K562 (cell line): Measurements from ENCODE around the gene PI4KA. TPM values are rescaled to one million over a fixed set of nuclear protein-coding genes. Genes with fewer than 3 reads are reported as not detected.
"Not testable (repeated sequence)": the region's sequence is repeated elsewhere in the genome, so short reads cannot be mapped to it uniquely, and the experiment has no call there.

Source experiments
- ATAC-seq: fragments of 200-7000 bp; cut with Tn5 transposase; 3 replicates; pipeline ENCODE4 v1.9.1; 2020; ENCODE audit warnings: moderate library complexity
- BruUV-seq: library from RNA; stranded (reverse); fragments of 400-500 nt; replicated peaks from 2 replicates; lab custom pipeline; 2021; lab: Mats Ljungman, UMichigan
- CTCF ChIA-PET: fragments of 300-600 bp; formaldehyde crosslinking; extraction: SDS; loops from one replicate; lab custom pipeline; 2021; ENCODE audit warnings: low intra/inter-chr PET ratio; lab: Yijun Ruan, JAX
- POLR2A ChIA-PET: fragments of 300-600, 350-650 bp; sonication (Branson Sonifier 250); formaldehyde crosslinking; extraction: SDS; loops from one replicate; lab custom pipeline; 2021; ENCODE audit warnings: antibody characterized with exemption, inconsistent platforms; lab: Yijun Ruan, JAX
- DNase-seq, 4 experiments: peaks; one replicate each; pipeline versions ENCODE4 v3.0.0 to v3.0.0-alpha.2; 2011 to 2018; ENCODE audit warnings: low spot score in 3 of 4, mixed read lengths in 3 of 4; ENCODE audit errors: extremely low read depth in 1 of 4
- FAIRE-seq: peaks from 2 replicates; lab custom pipeline; 2011; peaks lifted over from hg19 to GRCh38; lab: Jason Lieb, UNC
- H2AFZ ChIP-seq: 2 replicates; pipeline ENCODE4 v1.6.0; 2011; ENCODE audit warnings: low read depth, low read length, control low read depth, inconsistent platforms
- H3K27ac ChIP-seq: fragments of 200-600 bp; 3 replicates; pipeline ENCODE4 v1.8.0; 2011; ENCODE audit warnings: low read depth, mild to moderate bottlenecking, control low read depth, inconsistent platforms, low read length, moderate library complexity, mixed read lengths; ENCODE audit errors: extremely low read depth
- H3K27me3 ChIP-seq, 2 experiments: fragments of 300-600 bp in 1 of 2; 2 replicates in 1 of 2; 3 replicates in 1 of 2; pipeline versions ENCODE4 v1.6.0 to v1.8.0; 2011; ENCODE audit warnings: inconsistent platforms in 2 of 2, low read length in 2 of 2, mild to moderate bottlenecking in 1 of 2, mixed read lengths in 1 of 2, moderate library complexity in 1 of 2; ENCODE audit not compliant: control insufficient read depth in 2 of 2, insufficient read depth in 2 of 2
- H3K36me3 ChIP-seq: fragments of 300-600 bp; 3 replicates; pipeline ENCODE4 v1.8.0; 2011; ENCODE audit warnings: mild to moderate bottlenecking, low read length, inconsistent platforms; ENCODE audit not compliant: control insufficient read depth, insufficient read depth
- H3K4me1 ChIP-seq, 2 experiments: fragments of 200-600 bp in 1 of 2; replicated peaks in 1 of 2; 2 replicates in 1 of 2; 3 replicates in 1 of 2; pipeline versions ENCODE4 v1.5.1 to v1.8.0; 2011; ENCODE audit warnings: inconsistent platforms in 2 of 2, low read length in 2 of 2, mild to moderate bottlenecking in 1 of 2, mixed read lengths in 1 of 2, moderate library complexity in 1 of 2; ENCODE audit not compliant: control insufficient read depth in 2 of 2, insufficient read depth in 2 of 2
- H3K4me2 ChIP-seq: 2 replicates; pipeline ENCODE4 v1.6.1; 2011; ENCODE audit warnings: low read length, control low read depth, inconsistent platforms, mixed read lengths; ENCODE audit not compliant: insufficient read depth
- H3K4me3 ChIP-seq: fragments of 200-600 bp; sonication (generic), shearing (Covaris generic); 2 replicates; pipeline ENCODE4 v1.5.1; 2016; ENCODE audit warnings: control low read depth, inconsistent platforms
- H3K79me2 ChIP-seq: fragments of 200-600 bp; 3 replicates; pipeline ENCODE4 v1.8.0; 2011; ENCODE audit warnings: low read length, inconsistent platforms; ENCODE audit not compliant: control insufficient read depth, insufficient read depth
- H3K9ac ChIP-seq, 2 experiments: 2 replicates each; pipeline versions ENCODE4 v1.6.0 to v1.6.1; 2011; ENCODE audit warnings: low read depth in 2 of 2, low read length in 2 of 2, control low read depth in 1 of 2, inconsistent platforms in 1 of 2, mild to moderate bottlenecking in 1 of 2, mixed read lengths in 1 of 2; ENCODE audit not compliant: insufficient read depth in 1 of 2
- H3K9me1 ChIP-seq: one replicate; pipeline ENCODE4 v1.6.0; 2011; ENCODE audit warnings: inconsistent platforms, mild to moderate bottlenecking, low read length, moderate library complexity; ENCODE audit not compliant: control insufficient read depth, insufficient read depth
- H3K9me3 ChIP-seq: replicated peaks from 2 replicates; pipeline ENCODE4 v1.5.1; 2011; ENCODE audit warnings: low read depth, low read length, inconsistent platforms; ENCODE audit not compliant: control insufficient read depth, insufficient read depth
- H4K20me1 ChIP-seq: replicated peaks from 2 replicates; pipeline ENCODE4 v1.6.1; 2011; ENCODE audit warnings: low read length, inconsistent platforms, mixed read lengths; ENCODE audit not compliant: control insufficient read depth, insufficient read depth
- CBFB ChIP-seq: sonication (generic); formaldehyde crosslinking; IDR thresholded peaks from 2 replicates; pipeline ENCODE4 v1.4.0; 2020; ENCODE audit warnings: mild to moderate bottlenecking, missing genetic modification reagents
- GATA2 ChIP-seq: sonication (generic); formaldehyde crosslinking; IDR thresholded peaks from 2 replicates; pipeline ENCODE4 v1.4.0; 2020; ENCODE audit warnings: mild to moderate bottlenecking, missing genetic modification reagents
- IRF2 ChIP-seq: sonication (generic); formaldehyde crosslinking; IDR thresholded peaks from 2 replicates; pipeline ENCODE4 v1.8.1; 2022; ENCODE audit warnings: mild to moderate bottlenecking, missing genetic modification reagents
- NFIC ChIP-seq: fragments of 450-650 bp; IDR thresholded peaks from 2 replicates; pipeline ENCODE4 v1.6.1; 2017; ENCODE audit warnings: mild to moderate bottlenecking, inconsistent platforms
- POLR2G ChIP-seq: fragments of 200-400 bp; formaldehyde crosslinking; IDR thresholded peaks from 2 replicates; pipeline ENCODE4 v1.6.1; 2017; ENCODE audit warnings: low read depth, mild to moderate bottlenecking, antibody characterized with exemption, low read length, moderate library complexity
- RBM22 ChIP-seq: fragments of 200-400 bp; formaldehyde crosslinking; IDR thresholded peaks from 2 replicates; pipeline ENCODE4 v1.6.1; 2018; ENCODE audit warnings: low read length, low read depth; ENCODE audit not compliant: poor library complexity, severe bottlenecking
- ZC3H4 ChIP-seq: sonication (generic); formaldehyde crosslinking; IDR thresholded peaks from 2 replicates; pipeline ENCODE4 v1.9.0; 2021; ENCODE audit warnings: missing genetic modification reagents, borderline replicate concordance
- WGBS: fragments of 100-300 bp; shearing (Covaris generic); methylation state at CpG from one replicate; pipeline ENCODE4 v1.1.6; 2016; ENCODE audit warnings: low coverage, mixed read lengths; ENCODE audit not compliant: insufficient coverage; ENCODE audit errors: missing lambda C conversion rate; 5-methylcytosine and 5-hydroxymethylcytosine counted together
- in situ Hi-C: fragments of 300-500 bp; cut with MboI; formaldehyde crosslinking; loops from 4 replicates; pipeline ENCODE4 v1.15.0; 2018; ENCODE audit warnings: inconsistent platforms, mixed read lengths
- intact Hi-C: fragments of 100-400 bp; cut with micrococcal nuclease; formaldehyde crosslinking; loops from 2 replicates; pipeline ENCODE4 v1.14.2; 2022
- polyA plus RNA-seq, 8 experiments: library from polyadenylated mRNA; depleted of rRNA in 4 of 8; stranded (reverse) in 5 of 8; unstranded in 3 of 8; fragments of >200 nt; fragmentation: Nextera tagmentation in 2 of 8; fragmentation: Illumina TruSeq in 1 of 8; extraction: Ambion mirVana in 2 of 8; extraction: Trizol in 1 of 8; gene quantifications; 2 replicates each; pipeline versions ENCODE4 v1.2.1 to v1.2.3, GENCODE V29; 2011 to 2014; ENCODE audit warnings: inconsistent platforms in 1 of 8, missing spikeins in 1 of 8
- total RNA-seq, 7 experiments: library from RNA; depleted of rRNA in 6 of 7; stranded (reverse); fragments of >200 nt in 6 of 7; fragmentation: Illumina TruSeq in 2 of 7; extraction: Trizol in 2 of 7; gene quantifications; 2 replicates each; pipeline versions ENCODE4 v1.2.1 to v1.2.3, GENCODE V29; 2011 to 2021; ENCODE audit warnings: low replicate concordance in 1 of 7

Gene PI4KA
- total and polyA plus RNA-seq, 9 of the 15 experiments (the other 6 are each of a cell fraction or from before 2014, with no cell fraction given): 7.3 to 187 (median 84.7) TPM

- H4K20me1 ChIP-seq, ATAC-seq, H2AFZ ChIP-seq, H3K27ac ChIP-seq, CTCF ChIA-PET, H3K4me3 ChIP-seq, H3K27me3 ChIP-seq, intact Hi-C loops, POLR2A ChIA-PET, H3K79me2 ChIP-seq, H3K9me3 ChIP-seq, H3K4me2 ChIP-seq, BruUV-seq, FAIRE-seq, H3K9me1 ChIP-seq, H3K4me1 ChIP-seq: not testable (repeated sequence)
- Histone ChIP-seq H3K36me3 (peaks cover 32% of the 10 kb centered on the region; the same call in 1 of the 3 replicates), H3K9ac (0 out of 4 replicates have a peak overlapping the region, but pooled peaks of 1 of the 2 experiments have one; percentile 53)
- peak in 2 of 4 experiments; percentile 11 to 13 for DNase-seq
- WGBS: 83% methylated on average over 13 of the region's 13 CpGs
- TF ChIP-seq POLR2G (peak; percentile 34), NFIC (peak; percentile 40; the same call in 1 of the 2 replicates)
- in situ Hi-C loops: loop anchor here (5.0 kb wide), 1 partner anchor 764 kb away; no protein-coding TSS in a partner anchor
Measured at GRCh38 chr22:20713116-20713515, 145.5 kb downstream of the PI4KA start.

DNA sequence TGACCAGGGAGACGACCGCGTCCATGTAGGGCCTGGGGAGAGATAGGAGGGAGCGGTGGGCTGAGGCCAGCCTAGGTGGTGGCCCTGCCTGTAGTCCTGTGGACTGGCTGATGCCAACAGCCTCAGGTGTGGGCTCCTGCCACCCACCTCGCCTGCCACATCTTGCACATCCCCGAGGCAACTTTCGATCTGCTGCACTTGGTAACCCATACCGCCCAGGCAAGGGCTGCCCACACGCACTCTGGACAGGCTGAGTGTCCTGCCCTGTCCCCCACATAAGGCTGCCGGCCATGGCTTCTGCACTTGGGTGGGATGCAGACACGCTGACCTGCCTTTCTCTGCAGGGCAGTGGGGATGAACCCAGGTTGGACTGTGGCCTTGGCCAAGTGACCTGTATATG, 148.6 kb downstream of the PI4KA start:
- Histone ChIP-seq H3K9ac (peak overlapping the region in 1 of 2 experiments; percentile 79; a peak in 2 of 4 replicates), H3K36me3 (peaks cover 29% of the 10 kb centered on the region; the same call in 2 of the 3 replicates)
- BruUV-seq, CTCF ChIA-PET, FAIRE-seq, ATAC-seq, POLR2A ChIA-PET, H3K27me3 ChIP-seq, intact Hi-C loops, H3K79me2 ChIP-seq, H3K27ac ChIP-seq, H4K20me1 ChIP-seq, H3K4me2 ChIP-seq, H3K9me1 ChIP-seq, H3K9me3 ChIP-seq, H3K4me3 ChIP-seq, H3K4me1 ChIP-seq, H2AFZ ChIP-seq: not testable (repeated sequence)
- in situ Hi-C loops: loop anchor here (5.0 kb wide), 1 partner anchor 767 kb away; no protein-coding TSS in a partner anchor
- TF ChIP-seq IRF2 (CRISPR knock-in tag) (0 out of 2 replicates have a peak, but pooled peaks have one; percentile 64), ZC3H4 (CRISPR knock-in tag) (0 out of 2 replicates have a peak, but pooled peaks have one; percentile 67), CBFB (CRISPR knock-in tag) (peak; percentile 71; the same call in 1 of the 2 replicates), RBM22 (peak; percentile 37), POLR2G (peak; percentile 62), GATA2 (CRISPR knock-in tag) (0 out of 2 replicates have a peak, but pooled peaks have one; percentile 28)
- 84% methylated on average over 11 of the region's 11 CpGs for WGBS
- DNase-seq: peak in 1 of 4 experiments; percentile 7
